MV-4-11 (cell line): ENCODE measurements around the gene ABCC2.
"Not testable (repeated sequence)": the region's sequence is repeated elsewhere in the genome, so short reads cannot be mapped to it uniquely, and the experiment has no call there.

Source experiments
- DNase-seq: peaks from one replicate; lab custom pipeline; 2025; lab: John Stamatoyannopoulos, UW

ABCC2 gene

GRCh38 chr10:99895066-99895465 is 112.6 kb downstream of the ABCC2 start:
- DNase-seq: not testable (repeated sequence)

- DNase-seq: no peak
These were observed 113.4 kb downstream of the ABCC2 start for GRCh38 chr10:99895867-99896266.
